Trophoblast cell (in vitro differentiated cells and primary cell): ENCODE results near the gene PHKG2.

Experiments used
- DNase-seq, 2 donors: peaks; one replicate each; pipeline ENCODE4 v3.0.0-alpha.2; 2016
- H2AFZ ChIP-seq: 2 replicates; pipeline ENCODE4 v1.6.1; 2013; ENCODE audit warnings: low read length, moderate library complexity, mild to moderate bottlenecking; ENCODE audit not compliant: insufficient read depth, poor library complexity
- H2AK5ac ChIP-seq: 2 replicates; pipeline ENCODE4 v1.6.1; 2013; ENCODE audit warnings: mild to moderate bottlenecking, low read length
- H2BK120ac ChIP-seq: 2 replicates; pipeline ENCODE4 v1.6.1; 2013; ENCODE audit warnings: low read length, mild to moderate bottlenecking, moderate library complexity; ENCODE audit not compliant: insufficient read depth, poor library complexity
- H2BK12ac ChIP-seq: 2 replicates; pipeline ENCODE4 v1.6.1; 2013; ENCODE audit warnings: mild to moderate bottlenecking, low read length, moderate library complexity
- H2BK5ac ChIP-seq: 2 replicates; pipeline ENCODE4 v1.6.1; 2013; ENCODE audit warnings: low read length, low read depth, moderate library complexity, mild to moderate bottlenecking; ENCODE audit not compliant: poor library complexity
- H3K14ac ChIP-seq: 2 replicates; pipeline ENCODE4 v1.6.1; 2013; ENCODE audit warnings: mild to moderate bottlenecking, low read length
- H3K18ac ChIP-seq: 2 replicates; pipeline ENCODE4 v1.6.1; 2013; ENCODE audit warnings: mild to moderate bottlenecking, low read length
- H3K23ac ChIP-seq: 2 replicates; pipeline ENCODE4 v1.6.1; 2013; ENCODE audit warnings: low read length
- H3K27ac ChIP-seq: 2 replicates; pipeline ENCODE4 v1.5.1; 2013; ENCODE audit warnings: low read depth, mild to moderate bottlenecking, inconsistent platforms, low read length, moderate library complexity
- H3K27me3 ChIP-seq: 2 replicates; pipeline ENCODE4 v1.6.1; 2013; ENCODE audit warnings: inconsistent platforms, mild to moderate bottlenecking, low read length, moderate library complexity; ENCODE audit not compliant: insufficient read depth
- H3K36me3 ChIP-seq, 2 experiments: 1 replicate in 1 of 2; 2 replicates in 1 of 2; pipeline ENCODE4 v1.6.1; 2013; ENCODE audit warnings: low read length in 2 of 2, mild to moderate bottlenecking in 2 of 2, moderate library complexity in 1 of 2; ENCODE audit not compliant: insufficient read depth in 2 of 2, control insufficient read depth in 1 of 2
- H3K4ac ChIP-seq: 2 replicates; pipeline ENCODE4 v1.6.1; 2013; ENCODE audit warnings: low read depth, mild to moderate bottlenecking, low read length, moderate library complexity
- H3K4me1 ChIP-seq, 2 experiments: 1 replicate in 1 of 2; 2 replicates in 1 of 2; pipeline ENCODE4 v1.6.1; 2013; ENCODE audit warnings: low read length in 2 of 2, mild to moderate bottlenecking in 2 of 2, moderate library complexity in 1 of 2; ENCODE audit not compliant: insufficient read depth in 2 of 2, control insufficient read depth in 1 of 2
- H3K4me2 ChIP-seq: 2 replicates; pipeline ENCODE4 v1.6.1; 2013; ENCODE audit warnings: inconsistent platforms, mild to moderate bottlenecking, low read length, moderate library complexity
- H3K4me3 ChIP-seq: 2 replicates; pipeline ENCODE4 v1.5.1; 2013; ENCODE audit warnings: mild to moderate bottlenecking, low read depth, low read length, inconsistent platforms
- H3K79me1 ChIP-seq: one replicate; pipeline ENCODE4 v1.6.1; 2013; ENCODE audit warnings: low read length
- H3K79me2 ChIP-seq: 2 replicates; pipeline ENCODE4 v1.6.1; 2013; ENCODE audit warnings: low read length, mild to moderate bottlenecking; ENCODE audit not compliant: control insufficient read depth, insufficient read depth, poor library complexity
- H3K9ac ChIP-seq: 2 replicates; pipeline ENCODE4 v1.6.1; 2013; ENCODE audit warnings: mild to moderate bottlenecking, low read length
- H3K9me3 ChIP-seq: 2 replicates; pipeline ENCODE4 v1.6.1; 2013; ENCODE audit warnings: low read depth, mild to moderate bottlenecking, control low read depth, inconsistent platforms, low read length; ENCODE audit not compliant: insufficient read depth
- H4K12ac ChIP-seq: 2 replicates; pipeline ENCODE4 v1.6.1; 2013; ENCODE audit warnings: low read depth, mild to moderate bottlenecking, low read length, moderate library complexity
- H4K8ac ChIP-seq: 2 replicates; pipeline ENCODE4 v1.6.1; 2013; ENCODE audit warnings: low read depth, mild to moderate bottlenecking, low read length, moderate library complexity
- H4K91ac ChIP-seq: one replicate; pipeline ENCODE4 v1.6.1; 2013; ENCODE audit warnings: low read depth, mild to moderate bottlenecking, low read length, moderate library complexity
- WGBS: extraction: QIAGEN DNeasy Blood & Tissue Kit; methylation state at CpG from one replicate; pipeline ENCODE4 v1.1.7; 2013; ENCODE audit warnings: missing lambda C conversion rate; ENCODE audit not compliant: insufficient read length, insufficient coverage; ENCODE audit errors: extremely low coverage; 5-methylcytosine and 5-hydroxymethylcytosine counted together

Gene PHKG2

GRCh38 chr16:30757316-30757715 lies 9.1 kb downstream of the PHKG2 start:
- peaks cover 55 to 63% of the 10 kb centered on the region in 2 experiments for H3K36me3 ChIP-seq
- no peak for DNase-seq
- no peak overlapping the region for H3K4me3 ChIP-seq
- H3K79me1 ChIP-seq, result peaks cover 6% of the 10 kb centered on the region
- no peak overlapping the region for H3K18ac ChIP-seq
- no peak overlapping the region for H3K23ac ChIP-seq
- H3K14ac ChIP-seq, result no peak overlapping the region
- H4K8ac ChIP-seq, result no peak overlapping the region
- peaks cover 4 to 8% of the 10 kb centered on the region in 2 experiments for H3K4me1 ChIP-seq
- H2AFZ ChIP-seq, result no peak overlapping the region
- H2AK5ac ChIP-seq, result no peak overlapping the region
- no peak overlapping the region for H3K9ac ChIP-seq
- H3K4me2 ChIP-seq, result no peak overlapping the region
- no peak overlapping the region for H2BK12ac ChIP-seq
- no peak overlapping the region for H4K91ac ChIP-seq
- no peak overlapping the region for H3K4ac ChIP-seq
- H2BK120ac ChIP-seq, result no peak overlapping the region
- H3K27ac ChIP-seq, result no peak overlapping the region
- no peaks in the 10 kb centered on the region for H3K9me3 ChIP-seq
- H3K79me2 ChIP-seq, result peaks cover 5% of the 10 kb centered on the region
- WGBS, result no CpG with 5 or more reads among the region's 7 CpGs
- no peak overlapping the region for H2BK5ac ChIP-seq
- H3K27me3 ChIP-seq, result no peaks in the 10 kb centered on the region
- peak overlapping the region; percentile 2 for H4K12ac ChIP-seq

- no peak overlapping the region for H3K4me3 ChIP-seq
- no peaks in the 10 kb centered on the region for H3K27me3 ChIP-seq
- no peak overlapping the region for H4K12ac ChIP-seq
- H3K14ac ChIP-seq, result no peak overlapping the region
- no peak overlapping the region for H2BK120ac ChIP-seq
- H3K79me2 ChIP-seq, result peaks cover 15% of the 10 kb centered on the region
- no peak overlapping the region for H3K4ac ChIP-seq
- no peak overlapping the region for H3K9ac ChIP-seq
- H2BK5ac ChIP-seq, result no peak overlapping the region
- H3K36me3 ChIP-seq, result peaks cover 53 to 61% of the 10 kb centered on the region in 2 experiments
- H2AK5ac ChIP-seq, result no peak overlapping the region
- WGBS, result no CpG with 5 or more reads among the region's 10 CpGs
- no peaks in the 10 kb centered on the region for H3K9me3 ChIP-seq
- peaks cover 10% of the 10 kb centered on the region for H3K79me1 ChIP-seq
- no peak overlapping the region for H3K4me2 ChIP-seq
- no peak overlapping the region for H4K8ac ChIP-seq
- no peak overlapping the region for H4K91ac ChIP-seq
- H3K18ac ChIP-seq, result no peak overlapping the region
- H3K23ac ChIP-seq, result no peak overlapping the region
- no peak overlapping the region for H2AFZ ChIP-seq
- no peak overlapping the region for H2BK12ac ChIP-seq
- DNase-seq, result no peak
- no peak overlapping the region for H3K27ac ChIP-seq
- peaks cover 13 to 16% of the 10 kb centered on the region in 2 experiments for H3K4me1 ChIP-seq
Observed at GRCh38 chr16:30758988-30759491, 10.8 kb downstream of the PHKG2 start.

GRCh38 chr16:30760001-30760559 lies 11.9 kb downstream of the PHKG2 start:
- Histone ChIP-seq H4K91ac (no peak overlapping the region), H3K4ac (no peak overlapping the region), H3K27ac (no peak overlapping the region), H2BK5ac (no peak overlapping the region), H3K9me3 (no peaks in the 10 kb centered on the region), H3K9ac (no peak overlapping the region), H3K79me2 (peaks cover 15% of the 10 kb centered on the region), H2BK12ac (no peak overlapping the region), H3K27me3 (no peaks in the 10 kb centered on the region), H3K18ac (no peak overlapping the region), H3K4me3 (no peak overlapping the region), H3K79me1 (peaks cover 10% of the 10 kb centered on the region), H2BK120ac (no peak overlapping the region), H3K4me2 (no peak overlapping the region), H3K23ac (no peak overlapping the region), H4K8ac (no peak overlapping the region), H2AFZ (no peak overlapping the region), H3K36me3 (peaks cover 58 to 62% of the 10 kb centered on the region in 2 experiments), H3K4me1 (peaks cover 13 to 16% of the 10 kb centered on the region in 2 experiments), H4K12ac (no peak overlapping the region), H2AK5ac (no peak overlapping the region), H3K14ac (no peak overlapping the region)
- WGBS, result no CpG with 5 or more reads among the region's 7 CpGs
- no peak for DNase-seq

- no peak for DNase-seq
- no CpG with 5 or more reads among the region's 26 CpGs for whole genome bisulfite sequencing
Observed at GRCh38 chr16:30760577-30761426, 12.6 kb downstream of the PHKG2 start.

More at GRCh38 chr16:30760577-30761426, 12.6 kb downstream of the PHKG2 start:
- H3K4me2 ChIP-seq, result peak overlapping the region; percentile 95
- H4K8ac ChIP-seq, result no peak overlapping the region
- H3K4ac ChIP-seq, result no peak overlapping the region
- H2AFZ ChIP-seq, result peak overlapping the region; percentile 30
- H3K14ac ChIP-seq, result no peak overlapping the region
- no peak overlapping the region for H4K91ac ChIP-seq
- H3K4me3 ChIP-seq, result peak overlapping the region; percentile 82
- H3K9ac ChIP-seq, result peak overlapping the region; percentile 28
- H3K9me3 ChIP-seq, result no peaks in the 10 kb centered on the region
- H4K12ac ChIP-seq, result no peak overlapping the region
- peaks cover 13 to 16% of the 10 kb centered on the region in 2 experiments for H3K4me1 ChIP-seq
- no peak overlapping the region for H3K18ac ChIP-seq
- peaks cover 10% of the 10 kb centered on the region for H3K79me1 ChIP-seq
- H3K23ac ChIP-seq, result no peak overlapping the region
- peaks cover 15% of the 10 kb centered on the region for H3K79me2 ChIP-seq
- H2BK12ac ChIP-seq, result no peak overlapping the region
- H3K27me3 ChIP-seq, result no peaks in the 10 kb centered on the region
- H2AK5ac ChIP-seq, result no peak overlapping the region
- H2BK5ac ChIP-seq, result no peak overlapping the region
- H3K36me3 ChIP-seq, result peaks cover 58 to 67% of the 10 kb centered on the region in 2 experiments
- no peak overlapping the region for H3K27ac ChIP-seq
- no peak overlapping the region for H2BK120ac ChIP-seq
